Left forelimb (tissue), 1 donor: ENCODE measurements around the gene ADAMTS20.
"Not testable (repeated sequence)": the region's sequence is repeated elsewhere in the genome, so short reads cannot be mapped to it uniquely, and the experiment has no call there.

ENCODE experiments used
- DNase-seq: peaks from one replicate; pipeline ENCODE4 v3.0.0-alpha.2; 2018; ENCODE audit warnings: low spot score

Gene ADAMTS20, protein sequence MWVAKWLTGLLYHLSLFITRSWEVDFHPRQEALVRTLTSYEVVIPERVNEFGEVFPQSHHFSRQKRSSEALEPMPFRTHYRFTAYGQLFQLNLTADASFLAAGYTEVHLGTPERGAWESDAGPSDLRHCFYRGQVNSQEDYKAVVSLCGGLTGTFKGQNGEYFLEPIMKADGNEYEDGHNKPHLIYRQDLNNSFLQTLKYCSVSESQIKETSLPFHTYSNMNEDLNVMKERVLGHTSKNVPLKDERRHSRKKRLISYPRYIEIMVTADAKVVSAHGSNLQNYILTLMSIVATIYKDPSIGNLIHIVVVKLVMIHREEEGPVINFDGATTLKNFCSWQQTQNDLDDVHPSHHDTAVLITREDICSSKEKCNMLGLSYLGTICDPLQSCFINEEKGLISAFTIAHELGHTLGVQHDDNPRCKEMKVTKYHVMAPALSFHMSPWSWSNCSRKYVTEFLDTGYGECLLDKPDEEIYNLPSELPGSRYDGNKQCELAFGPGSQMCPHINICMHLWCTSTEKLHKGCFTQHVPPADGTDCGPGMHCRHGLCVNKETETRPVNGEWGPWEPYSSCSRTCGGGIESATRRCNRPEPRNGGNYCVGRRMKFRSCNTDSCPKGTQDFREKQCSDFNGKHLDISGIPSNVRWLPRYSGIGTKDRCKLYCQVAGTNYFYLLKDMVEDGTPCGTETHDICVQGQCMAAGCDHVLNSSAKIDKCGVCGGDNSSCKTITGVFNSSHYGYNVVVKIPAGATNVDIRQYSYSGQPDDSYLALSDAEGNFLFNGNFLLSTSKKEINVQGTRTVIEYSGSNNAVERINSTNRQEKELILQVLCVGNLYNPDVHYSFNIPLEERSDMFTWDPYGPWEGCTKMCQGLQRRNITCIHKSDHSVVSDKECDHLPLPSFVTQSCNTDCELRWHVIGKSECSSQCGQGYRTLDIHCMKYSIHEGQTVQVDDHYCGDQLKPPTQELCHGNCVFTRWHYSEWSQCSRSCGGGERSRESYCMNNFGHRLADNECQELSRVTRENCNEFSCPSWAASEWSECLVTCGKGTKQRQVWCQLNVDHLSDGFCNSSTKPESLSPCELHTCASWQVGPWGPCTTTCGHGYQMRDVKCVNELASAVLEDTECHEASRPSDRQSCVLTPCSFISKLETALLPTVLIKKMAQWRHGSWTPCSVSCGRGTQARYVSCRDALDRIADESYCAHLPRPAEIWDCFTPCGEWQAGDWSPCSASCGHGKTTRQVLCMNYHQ (N-terminal part only)

DNA sequence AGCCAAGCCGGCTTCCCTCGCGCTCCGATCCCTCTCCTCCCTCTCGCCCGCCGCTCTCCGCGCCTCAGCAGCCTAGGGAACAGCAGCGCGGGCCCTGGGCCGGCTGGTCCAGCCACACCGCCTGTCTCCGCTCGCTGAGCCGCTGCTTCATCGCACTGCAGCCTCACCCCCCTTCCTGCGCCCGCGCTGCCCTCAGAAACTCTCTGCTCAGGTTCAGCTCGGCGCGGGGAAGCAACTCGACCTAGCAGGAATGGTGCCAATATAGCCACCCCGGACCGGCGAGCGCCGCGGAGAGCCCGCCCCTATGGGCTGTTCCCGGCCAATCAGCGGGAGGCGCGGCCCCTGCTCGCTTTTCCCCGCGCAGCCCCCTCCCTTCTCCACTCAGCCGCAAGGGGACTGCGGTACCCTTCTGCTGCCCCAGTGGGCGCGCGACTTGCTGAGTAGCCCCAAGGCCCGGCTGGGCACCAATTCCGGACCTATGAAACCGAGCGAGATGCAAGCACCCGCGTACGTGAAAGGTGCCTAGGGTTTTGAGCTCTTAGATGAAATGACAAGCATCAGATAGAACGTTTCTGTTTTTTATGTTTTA lies at the start of gene ADAMTS20:
Gene ADAMTS20, minus strand, starts transcription at position 233 of the 589 bp plus-strand sequence. CDS start 282 bp downstream, outside the sequence.
- peak; percentile 69 for DNase-seq

DNA sequence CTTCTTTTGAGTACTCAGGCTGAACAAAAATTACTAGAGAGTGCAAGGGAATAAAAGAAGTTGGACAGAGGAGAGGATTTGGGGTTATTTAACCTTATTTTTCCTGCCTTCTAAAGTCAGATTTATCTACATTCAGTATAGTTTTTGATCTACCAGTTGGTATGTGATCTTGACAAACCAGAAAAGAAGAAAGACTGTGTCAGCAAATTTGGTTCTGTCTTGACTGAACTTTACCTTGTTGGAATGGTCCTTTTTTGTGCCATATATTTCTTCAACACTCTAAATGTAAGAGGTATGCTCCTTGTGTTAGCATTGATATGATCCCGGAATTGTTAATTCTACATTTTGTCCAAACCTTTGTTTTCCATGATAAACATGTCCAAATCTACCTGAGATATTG lies 47.7 kb upstream of the ADAMTS20 start:
- DNase-seq = no peak

DNA sequence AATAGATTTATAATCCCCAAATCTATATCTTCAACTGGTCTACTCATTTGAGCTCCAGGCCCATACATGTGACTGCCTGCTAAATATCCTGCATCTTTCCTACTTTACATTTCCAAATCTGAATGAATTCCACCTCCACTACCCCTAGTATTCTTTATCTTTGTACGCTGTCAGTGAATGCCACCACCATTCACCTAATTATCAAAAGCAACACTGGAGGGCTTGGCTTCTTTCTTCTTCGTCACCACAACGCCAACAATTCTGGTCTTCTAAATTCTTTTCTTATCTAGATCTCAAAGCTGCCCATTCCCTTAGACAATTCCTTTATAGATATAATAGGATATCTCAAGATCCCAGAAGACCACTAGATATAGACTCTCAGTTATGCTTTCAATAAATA lies 47.1 kb upstream of the ADAMTS20 start:
- no peak for DNase-seq

DNA sequence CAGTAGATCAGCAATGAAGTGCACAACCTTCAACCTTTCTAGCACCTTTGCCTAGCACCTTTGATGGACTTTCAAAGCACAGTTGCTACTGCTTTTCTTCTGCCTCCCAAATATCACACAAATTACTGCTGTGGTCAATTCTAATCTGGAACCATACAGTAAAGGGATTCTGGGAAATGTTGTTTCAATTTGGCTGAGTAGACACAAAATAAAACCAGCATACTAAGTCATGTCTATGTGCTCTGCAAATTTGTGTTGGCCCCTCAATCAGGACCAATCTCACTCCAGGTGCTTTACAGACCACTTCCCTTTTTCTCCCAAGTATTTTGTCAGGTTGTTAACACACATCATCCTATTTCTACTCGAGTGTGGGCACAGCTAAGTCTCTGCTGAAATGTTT lies 38.3 kb upstream of the ADAMTS20 start:
- DNase-seq = no peak

DNA sequence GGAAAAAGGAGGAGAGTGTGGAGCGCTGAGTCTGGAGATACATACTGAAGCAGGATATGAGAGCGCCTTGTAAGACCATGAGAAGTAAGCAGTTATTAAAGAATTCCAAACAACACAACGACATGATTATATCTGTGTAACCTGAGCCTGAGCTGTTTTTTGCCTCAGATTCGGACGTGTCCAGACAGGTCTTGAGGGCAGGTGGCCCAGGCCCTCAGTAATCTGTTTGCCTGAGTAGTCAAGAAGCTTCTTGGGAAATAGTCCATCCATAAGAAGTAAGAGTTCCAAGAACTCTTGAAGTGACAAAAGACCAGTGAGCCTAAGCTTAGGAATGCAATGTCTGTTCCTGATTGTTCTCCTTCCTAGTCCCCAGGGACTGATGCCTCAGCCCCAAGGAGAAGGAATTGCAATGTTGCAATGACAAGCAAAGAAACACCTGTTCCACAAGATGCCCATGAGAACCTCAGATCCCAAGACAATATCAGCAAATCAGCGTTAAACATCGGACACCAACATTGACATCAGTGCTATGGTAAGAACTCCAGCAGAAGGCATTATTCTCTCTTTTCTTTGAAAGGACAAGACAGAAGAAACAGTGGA lies 34.7 kb upstream of the ADAMTS20 start:
- DNase-seq = no peak

DNA sequence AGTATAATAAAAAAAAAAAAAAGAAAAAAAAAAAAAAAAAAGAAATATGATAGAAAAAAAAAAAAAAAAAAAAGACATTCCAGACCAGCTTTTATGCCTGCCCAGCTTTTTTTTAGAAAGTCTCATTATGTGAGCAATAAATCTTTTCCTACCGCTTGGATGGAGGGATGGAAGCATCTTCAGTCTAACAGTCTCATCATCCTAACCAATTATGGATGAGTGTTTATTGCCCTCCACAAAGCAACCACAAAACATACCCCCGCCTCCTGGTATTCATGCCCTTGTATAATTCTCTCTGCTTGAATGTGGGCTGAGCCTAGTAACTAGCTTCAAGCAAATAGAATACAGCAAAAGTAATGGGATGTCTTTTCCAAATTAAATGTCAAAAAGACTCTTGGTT lies 33.7 kb upstream of the ADAMTS20 start:
- no peak for DNase-seq

DNA sequence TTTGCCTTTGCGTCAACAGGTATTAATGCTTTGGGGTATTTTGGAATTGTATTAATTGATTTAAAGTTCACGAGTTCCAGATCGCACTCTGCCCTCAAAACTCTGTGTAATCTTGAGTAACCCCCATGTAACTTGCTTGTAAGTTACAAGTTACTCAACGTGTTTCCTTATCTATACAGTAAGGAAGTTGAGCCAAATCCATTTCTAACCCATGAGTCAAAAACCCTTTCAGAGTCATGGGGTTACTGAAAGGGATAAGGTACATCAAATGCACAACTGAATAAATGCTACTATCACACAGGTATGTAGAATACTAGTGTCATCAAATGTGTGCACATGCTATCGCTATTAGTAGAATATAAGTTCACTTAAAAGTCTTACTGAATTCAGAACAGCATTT lies 28.6 kb upstream of the ADAMTS20 start:
- no peak for DNase-seq

DNA sequence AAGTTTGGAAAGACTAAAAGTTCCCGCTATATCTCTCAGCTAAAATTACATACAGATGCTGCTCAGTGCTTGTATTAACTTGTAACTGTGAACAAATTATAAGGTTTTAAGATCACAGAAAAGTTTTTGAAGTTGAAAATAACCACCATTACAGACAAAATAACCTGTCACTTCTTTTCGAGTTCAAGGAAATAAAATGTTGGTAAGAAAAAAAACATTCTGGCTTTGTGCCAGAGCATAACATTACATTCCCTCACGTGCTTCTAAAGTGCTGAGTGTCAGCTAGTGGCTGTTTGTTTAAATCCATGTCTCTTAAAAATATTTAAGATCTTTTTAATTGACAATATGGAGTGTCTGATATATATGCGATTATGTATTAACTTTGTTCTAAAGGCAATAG lies 27.2 kb upstream of the ADAMTS20 start:
- no peak for DNase-seq

DNA sequence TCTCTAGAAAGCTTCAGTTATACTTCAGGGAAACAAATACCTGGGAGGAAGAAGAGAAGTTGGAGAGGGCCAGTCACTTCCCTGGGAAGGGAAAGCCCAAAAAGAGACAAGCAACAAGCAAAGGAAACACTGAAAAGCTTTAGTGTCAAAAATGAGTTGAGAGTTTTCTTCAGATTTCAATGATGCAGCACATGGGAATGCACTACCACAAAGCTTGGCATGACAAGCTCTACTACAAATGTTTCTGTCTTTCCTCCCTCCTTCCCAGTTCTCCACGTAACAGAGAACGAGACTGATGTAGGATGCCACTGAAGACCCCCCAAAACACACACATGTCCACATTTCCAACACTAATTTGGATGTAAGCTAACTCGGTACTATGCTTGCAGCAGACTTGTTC lies 26.8 kb upstream of the ADAMTS20 start:
- no peak for DNase-seq

DNA sequence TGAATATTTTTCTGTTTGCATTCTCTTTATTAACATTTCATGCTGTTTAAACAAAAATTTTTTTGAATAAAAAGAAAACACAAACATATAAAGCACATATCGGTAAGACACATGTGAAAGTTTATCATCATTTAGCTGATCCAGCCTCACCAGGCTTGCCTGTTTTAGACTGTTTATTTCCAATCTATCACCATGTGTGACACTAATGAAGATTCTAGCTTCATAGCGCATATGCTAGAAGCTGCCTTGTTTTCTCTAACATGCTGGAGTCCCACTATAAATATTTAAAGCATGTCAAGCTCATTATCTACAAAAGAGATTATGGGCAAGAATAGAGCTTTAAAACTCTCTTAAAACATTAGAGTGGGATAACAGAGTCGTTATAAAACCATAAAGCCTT lies 25.4 kb upstream of the ADAMTS20 start:
- DNase-seq = no peak

DNA sequence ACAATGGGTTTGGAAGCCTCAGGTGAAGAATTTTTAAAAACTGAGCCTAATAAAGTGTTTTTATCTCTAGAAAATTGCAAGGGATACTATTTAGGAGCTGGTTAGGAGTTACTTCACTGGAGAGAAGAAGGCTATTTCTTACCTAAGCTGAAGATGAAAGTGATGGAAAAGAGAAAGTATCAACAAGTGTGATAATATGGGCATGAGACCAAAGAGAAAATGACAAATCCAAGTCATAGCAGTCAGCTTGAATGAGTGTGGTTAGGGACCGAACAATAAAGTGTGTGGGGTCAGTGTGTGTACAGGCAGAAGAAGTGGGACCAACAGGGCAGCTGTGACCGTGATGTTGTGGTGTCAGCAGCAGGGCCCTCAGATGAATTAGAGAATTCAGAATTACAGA lies 24.2 kb upstream of the ADAMTS20 start:
- no peak for DNase-seq

DNA sequence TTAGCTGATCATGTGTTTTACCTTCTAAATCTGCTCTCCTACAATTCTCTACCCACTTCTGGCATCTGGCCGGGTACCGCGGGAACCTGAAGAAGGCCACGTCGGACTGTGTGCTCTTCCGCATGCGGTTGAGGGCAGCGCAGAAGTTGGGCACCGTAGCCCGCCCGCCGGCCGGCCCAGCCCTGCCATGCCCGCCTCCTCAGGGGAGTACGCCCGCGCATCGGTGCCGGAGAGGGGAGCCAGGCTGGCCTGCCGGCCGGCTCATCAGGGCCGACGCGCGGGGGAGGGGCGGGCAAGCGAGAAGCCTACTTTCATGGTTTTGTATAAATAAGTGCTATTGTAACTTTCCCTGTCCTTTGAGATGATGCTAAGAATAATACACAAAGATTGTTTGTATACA lies 19.9 kb upstream of the ADAMTS20 start:
- DNase-seq = no peak

DNA sequence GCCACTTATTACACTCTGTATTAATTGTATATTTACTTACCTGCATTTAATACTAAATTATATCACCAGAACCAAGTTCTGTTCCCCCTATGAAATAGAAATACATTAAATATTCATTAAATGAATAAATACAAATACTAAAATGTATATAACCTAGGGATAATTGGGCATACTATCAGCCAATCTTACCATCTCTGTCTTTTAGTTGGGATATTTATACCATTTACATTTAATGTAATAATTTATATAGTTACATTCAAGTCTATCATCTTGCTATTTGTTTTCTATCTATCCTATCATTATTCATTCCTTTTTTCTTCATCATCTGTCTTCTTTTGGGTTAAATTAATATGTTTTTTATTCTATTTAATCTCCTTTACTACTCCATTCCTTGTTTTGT lies 4.1 kb upstream of the ADAMTS20 start:
- no peak for DNase-seq

DNA sequence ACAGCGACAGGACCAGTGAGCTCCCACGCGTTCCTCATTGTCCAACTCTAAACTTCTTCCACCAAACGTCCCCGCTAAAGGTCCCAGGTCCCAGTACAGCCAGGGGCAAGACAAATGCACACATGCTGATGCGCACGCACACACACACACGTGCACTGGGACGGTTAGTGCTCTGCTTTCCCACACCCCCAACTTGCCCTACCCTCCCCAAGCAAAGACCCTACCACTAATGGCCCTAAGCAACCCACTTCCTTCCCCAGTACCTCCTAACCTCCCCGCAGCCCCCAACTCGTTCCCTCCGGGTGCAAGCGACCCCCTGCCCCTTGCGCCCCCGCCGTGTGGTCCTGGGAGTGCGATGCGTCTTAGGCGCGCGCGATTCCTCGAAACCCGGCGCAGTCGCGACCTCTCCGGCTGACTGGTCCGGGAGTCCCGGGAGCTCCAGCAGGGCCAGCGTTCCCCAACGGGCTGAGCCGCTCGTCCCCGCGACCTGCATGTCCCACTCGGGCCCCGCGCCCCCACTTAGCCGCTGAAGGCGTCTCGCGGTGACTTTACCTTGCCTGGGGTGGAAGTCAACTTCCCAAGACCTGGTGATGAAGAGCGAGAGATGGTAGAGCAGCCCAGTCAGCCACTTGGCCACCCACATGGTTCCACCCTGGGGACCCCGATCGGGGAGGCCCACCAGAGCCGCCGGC lies 578 bp downstream of the ADAMTS20 start:
- DNase-seq = peak; percentile 60

DNA sequence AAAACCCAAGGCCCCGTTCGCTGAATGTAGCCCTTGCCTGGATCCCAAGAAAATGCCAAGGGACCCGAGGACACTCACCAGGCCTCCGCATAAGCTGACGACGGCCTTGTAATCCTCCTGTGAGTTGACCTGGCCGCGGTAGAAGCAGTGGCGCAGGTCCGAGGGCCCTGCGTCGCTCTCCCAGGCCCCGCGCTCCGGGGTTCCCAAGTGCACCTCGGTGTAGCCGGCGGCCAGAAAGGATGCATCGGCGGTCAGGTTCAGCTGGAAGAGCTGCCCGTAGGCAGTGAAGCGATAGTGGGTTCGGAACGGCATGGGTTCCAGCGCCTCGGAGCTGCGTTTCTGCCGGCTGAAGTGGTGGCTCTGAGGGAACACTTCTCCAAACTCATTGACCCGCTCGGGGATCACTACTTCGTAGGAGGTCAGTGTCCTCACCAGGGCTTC lies 1.2 kb downstream of the ADAMTS20 start:
- peak; percentile 63 for DNase-seq

DNA sequence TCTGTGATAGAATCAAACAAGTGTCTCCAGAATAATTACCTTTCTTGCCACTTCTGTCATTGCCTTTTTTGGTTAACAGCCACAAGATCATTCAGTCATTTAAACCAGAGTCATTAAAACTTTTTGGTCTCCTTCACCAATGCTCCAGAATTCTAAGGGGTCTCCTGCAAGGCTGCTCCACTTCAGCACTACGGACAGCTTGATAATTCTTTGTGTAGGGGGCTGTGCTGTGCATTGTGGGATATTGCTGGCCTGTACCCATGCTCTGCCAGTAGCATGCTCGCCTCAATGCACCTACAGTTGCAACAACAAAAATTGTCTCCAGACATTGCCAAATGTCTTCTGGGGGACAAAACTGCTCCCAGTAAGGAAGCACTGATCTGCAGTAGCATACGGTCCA lies 7.3 kb downstream of the ADAMTS20 start:
- no peak for DNase-seq

DNA sequence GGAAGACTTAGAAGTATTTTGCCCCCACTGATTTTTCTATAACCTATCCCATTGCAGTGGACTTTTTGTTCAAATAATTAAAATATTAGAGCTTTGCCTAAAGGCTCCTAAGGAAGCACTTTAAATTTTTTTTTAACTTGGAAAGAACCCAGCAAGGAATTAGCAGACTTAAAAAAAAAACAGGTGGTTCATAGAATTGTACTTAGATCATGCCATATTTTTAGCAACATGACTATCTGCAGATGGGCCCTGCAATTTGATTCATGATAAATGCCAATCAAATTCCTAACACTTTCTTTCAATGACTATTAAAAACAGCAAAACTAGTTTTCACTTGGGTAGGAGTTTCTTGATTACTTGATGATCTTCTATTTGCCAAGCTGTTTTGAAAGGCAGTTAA lies 11.5 kb downstream of the ADAMTS20 start:
- DNase-seq = no peak

DNA sequence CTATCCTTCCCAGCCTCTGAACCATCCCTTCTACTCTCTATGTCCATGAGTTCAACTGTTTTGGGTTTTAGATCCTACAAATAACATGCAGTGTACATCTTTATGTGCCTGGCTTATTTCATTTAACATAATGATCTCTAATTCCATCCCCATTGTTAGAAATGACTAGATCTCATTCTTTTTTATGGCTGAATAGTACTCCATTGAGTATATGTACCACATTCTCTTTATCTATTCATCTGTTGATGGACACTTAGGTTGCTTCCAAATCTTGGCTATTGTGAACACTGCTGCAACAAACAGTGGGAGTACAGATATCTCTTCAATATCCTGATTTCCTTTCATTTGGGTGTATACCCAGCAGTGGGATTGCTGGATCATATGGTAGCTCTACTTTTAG lies 14.3 kb downstream of the ADAMTS20 start:
- not testable (repeated sequence) for DNase-seq

DNA sequence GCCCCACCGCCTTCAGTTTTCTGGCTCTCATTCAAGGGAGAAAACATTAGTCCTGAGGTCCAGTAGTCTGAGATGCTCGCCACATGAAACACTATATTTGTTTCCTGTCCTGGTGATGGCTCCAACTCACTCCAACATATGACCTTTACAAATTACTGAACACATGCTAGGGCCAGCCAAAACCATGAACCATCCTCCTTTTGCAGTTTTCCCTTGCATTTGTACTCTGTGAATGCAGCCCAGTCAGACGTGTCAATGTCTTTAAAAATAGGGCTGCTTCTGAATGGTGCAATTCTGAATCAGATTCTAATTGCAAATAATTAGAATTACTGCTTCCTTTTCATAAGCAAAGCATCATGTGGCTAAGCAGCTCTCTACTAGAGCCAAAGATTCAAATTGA lies 36.0 kb downstream of the ADAMTS20 start:
- DNase-seq = no peak

DNA sequence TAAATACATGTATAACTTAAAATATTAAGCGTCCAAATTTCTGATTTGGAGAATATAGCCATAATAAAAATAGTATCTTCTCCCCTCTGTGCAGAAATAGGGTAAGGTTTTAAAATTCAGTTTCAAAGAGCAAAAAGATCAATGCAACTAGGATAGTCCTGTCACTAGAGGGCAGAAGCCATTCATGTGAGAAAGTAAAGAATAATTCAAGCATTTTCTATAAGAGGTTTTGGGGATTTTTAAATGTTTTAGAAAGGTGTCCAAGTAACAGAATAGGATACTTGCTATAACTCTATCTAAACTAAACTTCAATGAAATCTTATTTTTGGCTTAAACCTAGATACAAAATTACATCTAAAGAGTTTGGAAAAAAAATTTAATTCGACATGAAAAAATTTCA lies 50.3 kb downstream of the ADAMTS20 start:
- DNase-seq = no peak

DNA sequence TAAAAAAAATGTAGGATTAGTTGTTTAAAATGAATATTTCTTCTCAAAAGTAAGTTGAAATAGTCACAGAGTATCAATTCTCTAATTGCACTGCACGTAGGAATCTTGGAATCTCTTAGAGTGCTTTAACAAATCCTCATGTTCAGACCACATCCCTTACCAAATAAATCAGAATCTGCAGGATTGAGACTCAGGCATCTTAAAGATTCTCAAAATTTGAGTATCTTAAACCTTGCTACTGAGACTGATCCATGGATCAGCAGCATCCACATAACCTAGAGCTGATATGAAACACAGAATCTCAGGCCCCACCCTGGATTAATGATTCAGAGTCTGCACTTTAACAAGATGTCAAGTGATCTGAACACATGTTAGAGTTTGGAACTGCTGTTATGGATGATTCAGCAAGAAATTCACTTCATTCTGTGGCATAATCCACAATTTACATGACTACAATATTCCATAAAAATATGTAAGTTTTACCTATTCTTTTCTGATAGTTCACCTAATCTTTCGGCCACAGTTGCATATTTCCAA lies 58.7 kb downstream of the ADAMTS20 start:
- DNase-seq = no peak
